Eye (tissue), 1 donor: Measurements from ENCODE around the gene PDIA2.
"Not testable (repeated sequence)": the region's sequence is repeated elsewhere in the genome, so short reads cannot be mapped to it uniquely, and the experiment has no call there.

Experiments used
- DNase-seq: peaks from one replicate; pipeline ENCODE4 v3.0.0-alpha.2; 2015

PDIA2 gene

GRCh38 chr16:264440-264951 lies 18.5 kb upstream of the PDIA2 start:
- no peak for DNase-seq

- no peak for DNase-seq
These were observed 17.9 kb upstream of the PDIA2 start for GRCh38 chr16:265002-265529.

GRCh38 chr16:265711-266110 lies 17.3 kb upstream of the PDIA2 start:
- DNase-seq: no peak

GRCh38 chr16:266258-267164 lies 16.5 kb upstream of the PDIA2 start:
- no peak for DNase-seq

GRCh38 chr16:267562-267961 lies 15.4 kb upstream of the PDIA2 start:
- not testable (repeated sequence) for DNase-seq

- DNase-seq: no peak
These were observed 14.6 kb upstream of the PDIA2 start for GRCh38 chr16:268141-269053.

GRCh38 chr16:269061-269796 lies 13.7 kb upstream of the PDIA2 start:
- no peak for DNase-seq

GRCh38 chr16:270381-271255 lies 12.3 kb upstream of the PDIA2 start:
- DNase-seq: no peak

GRCh38 chr16:272633-273546 lies 10.1 kb upstream of the PDIA2 start:
- DNase-seq: no peak

- no peak for DNase-seq
These were observed 9.2 kb upstream of the PDIA2 start for GRCh38 chr16:273547-274421.

GRCh38 chr16:275041-275641 lies 7.8 kb upstream of the PDIA2 start:
- peak; percentile 51 for DNase-seq

GRCh38 chr16:275786-276232 lies 7.2 kb upstream of the PDIA2 start, which contains the start of gene RGS11:
Gene RGS11, minus strand, starts transcription at chr16:275944. Its CDS starts 33 bp downstream, at chr16:275911.
- DNase-seq: peak; percentile 21

- peak; percentile 33 for DNase-seq
These were observed 6.4 kb upstream of the PDIA2 start for GRCh38 chr16:276426-277077.

- DNase-seq: peak; percentile 40
These were observed 4.0 kb upstream of the PDIA2 start for GRCh38 chr16:278863-279366.

- no peak for DNase-seq
These were observed 3.4 kb upstream of the PDIA2 start for GRCh38 chr16:279531-279930.

- DNase-seq: peak; percentile 22
These were observed 2.9 kb upstream of the PDIA2 start for GRCh38 chr16:280005-280460.

GRCh38 chr16:280552-280951 lies 2.4 kb upstream of the PDIA2 start, which contains the start of gene ARHGDIG:
Gene ARHGDIG, plus strand, starts transcription at chr16:280591. Its CDS starts 90 bp downstream, at chr16:280681.
- DNase-seq: peak; percentile 47
